Activated CD4-positive, alpha-beta T cell treated with anti-CD3 and anti-CD28 coated beads, Interleukin-2, amount 10 ng/mL, durations not matched to agents 7 days and 5 days (primary cell): ENCODE results near the gene TRIM5. TPM values are rescaled to one million over a fixed set of nuclear protein-coding genes. Genes with fewer than 3 reads are reported as not detected.

Experiments used
- total RNA-seq, 2 experiments: library from RNA; stranded (reverse); gene quantifications; one replicate each; pipeline ENCODE4 v1.2.3, GENCODE V29; 2021

TRIM5 gene
- total RNA-seq, 2 experiments from 2014 or later = 26.2 to 31.1 TPM

Other genes with a start within 250 kb of the TRIM5 start
- gene OR51I1, start 243.6 kb downstream of the TRIM5 start, total RNA-seq = not detected
- gene OR51I2, start 235.8 kb downstream of the TRIM5 start, total RNA-seq = not detected
- not detected for gene OR52D1, start 196.4 kb downstream of the TRIM5 start, total RNA-seq
- gene UBQLN3, start 175.1 kb downstream of the TRIM5 start, total RNA-seq = not detected
- under 1 TPM; 0.25 to 0.45 TPM for gene UBQLNL, start 168.4 kb downstream of the TRIM5 start, total RNA-seq
- gene OR52H1, start 136.5 kb downstream of the TRIM5 start, total RNA-seq = under 1 TPM in 1 of 2 experiments, not detected in 1; 0.37 TPM
- not detected for gene OR52B6, start 104.2 kb downstream of the TRIM5 start, total RNA-seq
- gene TRIM6, start 88.4 kb downstream of the TRIM5 start, total RNA-seq = under 1 TPM; 0.07 to 0.37 TPM
- gene TRIM34, start 60.1 kb downstream of the TRIM5 start, total RNA-seq = 10 to 100 TPM; 12.7 to 13.9 TPM
- gene TRIM22, start 4.7 kb upstream of the TRIM5 start, total RNA-seq = 100 to 1,000 TPM; 317 to 367 TPM
- under 1 TPM; 0.31 to 0.40 TPM for gene OR56B1, start 51.4 kb upstream of the TRIM5 start, total RNA-seq
- 1 to 10 TPM in 1 of 2 experiments, under 1 TPM in 1; 0.89 to 1.1 TPM for gene OR52N4, start 69.2 kb upstream of the TRIM5 start, total RNA-seq
- gene OR52N5, start 98.3 kb upstream of the TRIM5 start, total RNA-seq = not detected
- gene OR52N1, start 106.2 kb upstream of the TRIM5 start, total RNA-seq = not detected
- gene OR52N2, start 123.8 kb upstream of the TRIM5 start, total RNA-seq = not detected
- not detected for gene OR52E6, start 156.8 kb upstream of the TRIM5 start, total RNA-seq
- gene OR52E8, start 172.6 kb upstream of the TRIM5 start, total RNA-seq = not detected
- not detected for gene OR52E4, start 195.6 kb upstream of the TRIM5 start, total RNA-seq
- not detected for gene OR52E5, start 208.1 kb upstream of the TRIM5 start, total RNA-seq